GM12878 (cell line): ENCODE results near the gene AHR. TPM values are rescaled to one million over a fixed set of nuclear protein-coding genes. Genes with fewer than 3 reads are reported as not detected.

Source experiments
- ATAC-seq: fragments of 200-7000 bp; cut with Tn5 transposase; 3 replicates; pipeline ENCODE4 v1.9.1; 2020; ENCODE audit warnings: mild to moderate bottlenecking, moderate library complexity
- BruUV-seq: library from RNA; stranded (reverse); fragments of 400-500 nt; replicated peaks from 2 replicates; lab custom pipeline; 2021; lab: Mats Ljungman, UMichigan
- CTCF ChIA-PET: fragments of 300-600 bp; sonication (Branson Sonifier 250); formaldehyde crosslinking; extraction: SDS; loops from one replicate; lab custom pipeline; 2021; ENCODE audit warnings: inconsistent platforms; lab: Yijun Ruan, JAX
- POLR2A ChIA-PET: fragments of 350-600 bp; formaldehyde crosslinking; extraction: SDS; loops from one replicate; lab custom pipeline; 2021; ENCODE audit warnings: inconsistent platforms; lab: Charles Lee
- RAD21 ChIA-PET: fragments of 300-600 bp; sonication (Branson Sonifier 250); formaldehyde crosslinking; loops from one replicate; lab custom pipeline; 2023; ENCODE audit warnings: antibody characterized with exemption; ENCODE audit not compliant: unreplicated experiment; lab: Charles Lee
- SMC1A ChIA-PET: fragments of 300-600 bp; sonication (Branson Sonifier 250); formaldehyde crosslinking; loops from one replicate; lab custom pipeline; 2023; ENCODE audit not compliant: unreplicated experiment, uncharacterized antibody; lab: Charles Lee
- DNase-seq: peaks from one replicate; pipeline ENCODE4 v3.0.0-alpha.2; 2011; ENCODE audit warnings: low read depth, low spot score
- FAIRE-seq: peaks from 3 replicates; lab custom pipeline; 2011; peaks lifted over from hg19 to GRCh38; lab: Jason Lieb, UNC
- H2AFZ ChIP-seq: 2 replicates; pipeline ENCODE4 v1.6.0; 2011; ENCODE audit warnings: low read depth, low read length, control low read depth; ENCODE audit not compliant: control insufficient read depth
- H3K27ac ChIP-seq: 2 replicates; pipeline ENCODE4 v1.5.1; 2011; ENCODE audit warnings: control low read depth; ENCODE audit not compliant: control insufficient read depth, insufficient read depth
- H3K27me3 ChIP-seq, 2 experiments: replicated peaks in 1 of 2; 2 replicates each; pipeline versions ENCODE4 v1.6.0 to v1.6.1; 2011; ENCODE audit warnings: low read length in 1 of 2; ENCODE audit not compliant: control insufficient read depth in 2 of 2, insufficient read depth in 2 of 2
- H3K36me3 ChIP-seq, 2 experiments: 2 replicates each; pipeline ENCODE4 v1.5.1; 2011; ENCODE audit warnings: low read length in 1 of 2; ENCODE audit not compliant: control insufficient read depth in 2 of 2, insufficient read depth in 2 of 2
- H3K4me1 ChIP-seq: 2 replicates; pipeline ENCODE4 v1.6.1; 2011; ENCODE audit warnings: mild to moderate bottlenecking, low read length, moderate library complexity, mixed read lengths; ENCODE audit not compliant: control insufficient read depth, insufficient read depth
- H3K4me2 ChIP-seq: 2 replicates; pipeline ENCODE4 v1.6.0; 2011; ENCODE audit warnings: control low read depth; ENCODE audit not compliant: control insufficient read depth, insufficient read depth
- H3K4me3 ChIP-seq: fragments of 200-600 bp; sonication (generic); 2 replicates; pipeline ENCODE4 v1.5.1; 2016
- H3K79me2 ChIP-seq: 2 replicates; pipeline ENCODE4 v1.6.0; 2011; ENCODE audit warnings: low read length; ENCODE audit not compliant: control insufficient read depth, insufficient read depth
- H3K9ac ChIP-seq: 2 replicates; pipeline ENCODE4 v1.8.0; 2011; ENCODE audit warnings: low read length, control low read depth, mixed read lengths; ENCODE audit not compliant: control insufficient read depth, insufficient read depth
- H3K9me3 ChIP-seq: replicated peaks from 3 replicates; pipeline ENCODE4 v1.5.1; 2011; ENCODE audit warnings: mild to moderate bottlenecking, low read length; ENCODE audit not compliant: control insufficient read depth, insufficient read depth
- H4K20me1 ChIP-seq: 2 replicates; pipeline ENCODE4 v1.6.0; 2011; ENCODE audit not compliant: control insufficient read depth, insufficient read depth
- CHD4 ChIP-seq: fragments of 200-600 bp; sonication (generic); IDR thresholded peaks from 2 replicates; pipeline ENCODE4 v1.6.1; 2016; ENCODE audit warnings: mild to moderate bottlenecking
- CREM ChIP-seq: IDR thresholded peaks from 2 replicates; pipeline ENCODE4 v1.6.1; 2014; ENCODE audit warnings: antibody characterized with exemption, low read depth
- EED ChIP-seq: sonication (generic); IDR thresholded peaks from 2 replicates; pipeline ENCODE4 v1.6.1; 2016; ENCODE audit warnings: antibody characterized with exemption, low read depth
- ETV6 ChIP-seq, 2 experiments: fragments of 450-650 bp in 1 of 2; IDR thresholded peaks in 1 of 2; conservative IDR thresholded peaks in 1 of 2; 2 replicates each; pipeline ENCODE4 v1.6.1; 2014; ENCODE audit warnings: antibody characterized with exemption in 1 of 2, borderline replicate concordance in 1 of 2, low read depth in 1 of 2, mild to moderate bottlenecking in 1 of 2, moderate library complexity in 1 of 2
- MEF2B ChIP-seq: fragments of 450-650 bp; IDR thresholded peaks from 2 replicates; pipeline ENCODE4 v1.6.1; 2018; ENCODE audit warnings: mild to moderate bottlenecking, moderate library complexity; ENCODE audit not compliant: partially characterized antibody, poor library complexity, severe bottlenecking
- NFIC ChIP-seq: IDR thresholded peaks from 2 replicates; pipeline ENCODE4 v1.6.1; 2012; ENCODE audit warnings: low read depth, mild to moderate bottlenecking, inconsistent platforms, low read length, moderate library complexity
- POLR2AphosphoS5 ChIP-seq: IDR thresholded peaks from 2 replicates; pipeline ENCODE4 v1.6.1; 2011; ENCODE audit warnings: mild to moderate bottlenecking, low read length, inconsistent platforms
- SMAD1 ChIP-seq: fragments of 450-650 bp; IDR thresholded peaks from 2 replicates; pipeline ENCODE4 v1.6.1; 2018; ENCODE audit warnings: mild to moderate bottlenecking, low read depth; ENCODE audit not compliant: partially characterized antibody
- SRF ChIP-seq, 2 experiments: IDR thresholded peaks; 2 replicates each; pipeline ENCODE4 v1.6.1; 2011; ENCODE audit warnings: low read depth in 2 of 2, low read length in 2 of 2, mild to moderate bottlenecking in 1 of 2, moderate library complexity in 1 of 2
- TBL1XR1 ChIP-seq: IDR thresholded peaks from 2 replicates; pipeline ENCODE4 v1.6.1; 2012; ENCODE audit warnings: low read depth, low read length, improper control_type of control experiment
- ZNF622 ChIP-seq: fragments of 450-650 bp; IDR thresholded peaks from 2 replicates; pipeline ENCODE4 v1.6.1; 2017; ENCODE audit warnings: mild to moderate bottlenecking, inconsistent platforms
- WGBS: methylation state at CpG from one replicate; pipeline ENCODE4 v1.1.6; 2016; ENCODE audit warnings: low lambda C conversion rate; ENCODE audit not compliant: insufficient replicate concordance, insufficient coverage; ENCODE audit errors: missing lambda C conversion rate; 5-methylcytosine and 5-hydroxymethylcytosine counted together
- in situ Hi-C: fragments of 300-500 bp; cut with MboI; formaldehyde crosslinking; loops from 9 replicates; pipeline ENCODE4 v1.14.3; 2018; ENCODE audit warnings: mixed read lengths
- intact Hi-C: fragments of 100-400 bp; cut with micrococcal nuclease; formaldehyde crosslinking; loops from one replicate; pipeline ENCODE4 v1.14.2; 2022; ENCODE audit not compliant: unreplicated experiment
- polyA plus RNA-seq, 11 experiments: library from polyadenylated mRNA; depleted of rRNA in 4 of 11; unstranded in 6 of 11; stranded (reverse) in 5 of 11; fragments of >200 nt; fragmentation: Nextera tagmentation in 4 of 11; fragmentation: Illumina TruSeq in 1 of 11; extraction: Ambion mirVana in 4 of 11; extraction: Trizol in 1 of 11; gene quantifications; 1 replicate in 1 of 11; 2 replicates in 10 of 11; pipeline versions ENCODE4 v1.2.1 to v1.2.3, GENCODE V29; 2011 to 2016; ENCODE audit warnings: inconsistent platforms in 2 of 11, missing spikeins in 2 of 11, low read depth in 1 of 11
- total RNA-seq, 4 experiments: library from RNA; depleted of rRNA in 3 of 4; stranded (reverse); fragments of >200 nt in 3 of 4; fragmentation: Illumina TruSeq in 1 of 4; extraction: Trizol in 1 of 4; gene quantifications; 2 replicates each; pipeline versions ENCODE4 v1.2.1 to v1.2.3, GENCODE V29; 2013 to 2021
- TF ChIP-seq, protein P1 (sequence below): IDR thresholded peaks from 2 replicates; pipeline ENCODE4 v1.6.1; 2011; ENCODE audit warnings: low read depth, mild to moderate bottlenecking, low read length, moderate library complexity, borderline replicate concordance; ENCODE audit errors: extremely low read depth
- TF ChIP-seq, protein P2 (sequence below): fragments of 450-650 bp; IDR thresholded peaks from 2 replicates; pipeline ENCODE4 v1.6.1; 2017; ENCODE audit warnings: mild to moderate bottlenecking
- TF ChIP-seq, protein P3 (sequence below): fragments of 450-650 bp; IDR thresholded peaks from 2 replicates; pipeline ENCODE4 v1.6.1; 2017; ENCODE audit warnings: mild to moderate bottlenecking, moderate library complexity

The AHR gene
- total and polyA plus RNA-seq, 10 of the 15 experiments (the other 5 are each of a cell fraction or from before 2014, with no cell fraction given), result 1.7 to 16.9 (median 4.5) TPM

DNA sequence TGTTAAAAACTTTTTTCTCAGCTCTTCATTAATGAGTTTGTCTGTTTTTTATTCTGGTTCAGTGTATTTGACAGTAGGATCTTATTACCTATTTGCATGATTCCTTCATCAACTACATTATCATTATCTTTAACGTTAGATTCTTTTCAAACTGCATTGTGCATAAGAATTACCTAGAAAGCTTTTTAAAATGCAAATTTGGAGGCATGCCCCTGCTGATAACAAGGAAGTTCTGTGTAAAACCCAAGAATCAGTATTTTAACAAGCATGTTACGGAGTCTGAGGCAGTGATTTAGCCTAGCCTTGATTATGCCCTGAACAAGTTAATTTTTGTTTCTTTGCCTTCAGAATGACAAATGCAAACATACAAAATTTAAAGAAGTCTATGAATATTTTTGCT is 14.2 kb downstream of the AHR start:
- no peak overlapping the region for H3K27ac ChIP-seq
- ChIA-PET CTCF (interaction anchor here (0.6 to 1.3 kb wide), 2 partner anchors 8 to 28 kb away, joined by 3 read pairs; no protein-coding TSS in a partner anchor), POLR2A (no interaction called here), RAD21 (interaction anchor here (1.8 kb wide), 1 partner anchor 11 kb away, joined by 6 read pairs; no protein-coding TSS in a partner anchor), SMC1A (interaction anchor here (0.6 to 1.0 kb wide), 2 partner anchors 17 to 159 kb away, joined by 3 to 4 read pairs; no protein-coding TSS in a partner anchor)
- H2AFZ ChIP-seq, result no peak overlapping the region
- H3K9me3 ChIP-seq, result no peaks in the 10 kb centered on the region
- ATAC-seq (no peak), DNase-seq (no peak), FAIRE-seq (no peak)
- no peaks in the 10 kb centered on the region for H4K20me1 ChIP-seq
- no peak for TF ChIP-seq NFIC
- no peak for TF ChIP-seq ZNF622
- no peak for TF ChIP-seq EED
- TF ChIP-seq SMAD1, result no peak
- no peak for TF ChIP-seq SRF (IDR thresholded peaks at IDR 0.05; ENCODE audit: low read depth in 2 of 2, low read length in 2 of 2)
- TF ChIP-seq, protein P1, sequence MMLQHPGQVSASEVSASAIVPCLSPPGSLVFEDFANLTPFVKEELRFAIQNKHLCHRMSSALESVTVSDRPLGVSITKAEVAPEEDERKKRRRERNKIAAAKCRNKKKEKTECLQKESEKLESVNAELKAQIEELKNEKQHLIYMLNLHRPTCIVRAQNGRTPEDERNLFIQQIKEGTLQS, result no peak
- TF ChIP-seq, protein P2, sequence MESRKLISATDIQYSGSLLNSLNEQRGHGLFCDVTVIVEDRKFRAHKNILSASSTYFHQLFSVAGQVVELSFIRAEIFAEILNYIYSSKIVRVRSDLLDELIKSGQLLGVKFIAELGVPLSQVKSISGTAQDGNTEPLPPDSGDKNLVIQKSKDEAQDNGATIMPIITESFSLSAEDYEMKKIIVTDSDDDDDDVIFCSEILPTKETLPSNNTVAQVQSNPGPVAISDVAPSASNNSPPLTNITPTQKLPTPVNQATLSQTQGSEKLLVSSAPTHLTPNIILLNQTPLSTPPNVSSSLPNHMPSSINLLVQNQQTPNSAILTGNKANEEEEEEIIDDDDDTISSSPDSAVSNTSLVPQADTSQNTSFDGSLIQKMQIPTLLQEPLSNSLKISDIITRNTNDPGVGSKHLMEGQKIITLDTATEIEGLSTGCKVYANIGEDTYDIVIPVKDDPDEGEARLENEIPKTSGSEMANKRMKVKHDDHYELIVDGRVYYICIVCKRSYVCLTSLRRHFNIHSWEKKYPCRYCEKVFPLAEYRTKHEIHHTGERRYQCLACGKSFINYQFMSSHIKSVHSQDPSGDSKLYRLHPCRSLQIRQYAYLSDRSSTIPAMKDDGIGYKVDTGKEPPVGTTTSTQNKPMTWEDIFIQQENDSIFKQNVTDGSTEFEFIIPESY, result no peak
- TF ChIP-seq, protein P3, sequence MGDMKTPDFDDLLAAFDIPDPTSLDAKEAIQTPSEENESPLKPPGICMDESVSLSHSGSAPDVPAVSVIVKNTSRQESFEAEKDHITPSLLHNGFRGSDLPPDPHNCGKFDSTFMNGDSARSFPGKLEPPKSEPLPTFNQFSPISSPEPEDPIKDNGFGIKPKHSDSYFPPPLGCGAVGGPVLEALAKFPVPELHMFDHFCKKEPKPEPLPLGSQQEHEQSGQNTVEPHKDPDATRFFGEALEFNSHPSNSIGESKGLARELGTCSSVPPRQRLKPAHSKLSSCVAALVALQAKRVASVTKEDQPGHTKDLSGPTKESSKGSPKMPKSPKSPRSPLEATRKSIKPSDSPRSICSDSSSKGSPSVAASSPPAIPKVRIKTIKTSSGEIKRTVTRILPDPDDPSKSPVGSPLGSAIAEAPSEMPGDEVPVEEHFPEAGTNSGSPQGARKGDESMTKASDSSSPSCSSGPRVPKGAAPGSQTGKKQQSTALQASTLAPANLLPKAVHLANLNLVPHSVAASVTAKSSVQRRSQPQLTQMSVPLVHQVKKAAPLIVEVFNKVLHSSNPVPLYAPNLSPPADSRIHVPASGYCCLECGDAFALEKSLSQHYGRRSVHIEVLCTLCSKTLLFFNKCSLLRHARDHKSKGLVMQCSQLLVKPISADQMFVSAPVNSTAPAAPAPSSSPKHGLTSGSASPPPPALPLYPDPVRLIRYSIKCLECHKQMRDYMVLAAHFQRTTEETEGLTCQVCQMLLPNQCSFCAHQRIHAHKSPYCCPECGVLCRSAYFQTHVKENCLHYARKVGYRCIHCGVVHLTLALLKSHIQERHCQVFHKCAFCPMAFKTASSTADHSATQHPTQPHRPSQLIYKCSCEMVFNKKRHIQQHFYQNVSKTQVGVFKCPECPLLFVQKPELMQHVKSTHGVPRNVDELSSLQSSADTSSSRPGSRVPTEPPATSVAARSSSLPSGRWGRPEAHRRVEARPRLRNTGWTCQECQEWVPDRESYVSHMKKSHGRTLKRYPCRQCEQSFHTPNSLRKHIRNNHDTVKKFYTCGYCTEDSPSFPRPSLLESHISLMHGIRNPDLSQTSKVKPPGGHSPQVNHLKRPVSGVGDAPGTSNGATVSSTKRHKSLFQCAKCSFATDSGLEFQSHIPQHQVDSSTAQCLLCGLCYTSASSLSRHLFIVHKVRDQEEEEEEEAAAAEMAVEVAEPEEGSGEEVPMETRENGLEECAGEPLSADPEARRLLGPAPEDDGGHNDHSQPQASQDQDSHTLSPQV, result no peak
- no peak for TF ChIP-seq TBL1XR1
- no peak for TF ChIP-seq CHD4
- TF ChIP-seq MEF2B, result no peak
- no peak for TF ChIP-seq ETV6 (conservative IDR thresholded peaks at IDR 0.05 in 1 of 2, IDR thresholded peaks at IDR 0.05 in 1 of 2; ENCODE audit: borderline replicate concordance in 1 of 2, low read depth in 1 of 2)
- TF ChIP-seq CREM, result no peak
- no peak for TF ChIP-seq POLR2AphosphoS5
- H3K4me2 ChIP-seq, result no peak overlapping the region
- WGBS, result 78% methylated on average over 2 of the region's 2 CpGs
- no peak overlapping the region for H3K9ac ChIP-seq
- H3K27me3 ChIP-seq, result no peaks in the 10 kb centered on the region
- intact Hi-C loops (no loop called here), in situ Hi-C loops (no loop called here)
- H3K36me3 ChIP-seq, result no peaks in the 10 kb centered on the region; a peak in 3 of 4 replicates
- no TSS peak for BruUV-seq
- no peak overlapping the region for H3K4me3 ChIP-seq
- H3K79me2 ChIP-seq, result peaks cover 4% of the 10 kb centered on the region
- no peaks in the 10 kb centered on the region for H3K4me1 ChIP-seq
